GM18858 (cell line): ENCODE data around the gene HNRNPM.
A peak's percentile ranks its signal among the peaks of the same experiment; 100 is the strongest.
"Not testable (repeated sequence)": the region's sequence is repeated elsewhere in the genome, so short reads cannot be mapped to it uniquely, and the experiment has no call there.

Source experiments
- ATAC-seq: cut with Tn5 transposase; IDR thresholded peaks from one replicate; pipeline ENCODE4 v1.9.1; 2021; ENCODE audit not compliant: unreplicated experiment

HNRNPM gene, protein sequence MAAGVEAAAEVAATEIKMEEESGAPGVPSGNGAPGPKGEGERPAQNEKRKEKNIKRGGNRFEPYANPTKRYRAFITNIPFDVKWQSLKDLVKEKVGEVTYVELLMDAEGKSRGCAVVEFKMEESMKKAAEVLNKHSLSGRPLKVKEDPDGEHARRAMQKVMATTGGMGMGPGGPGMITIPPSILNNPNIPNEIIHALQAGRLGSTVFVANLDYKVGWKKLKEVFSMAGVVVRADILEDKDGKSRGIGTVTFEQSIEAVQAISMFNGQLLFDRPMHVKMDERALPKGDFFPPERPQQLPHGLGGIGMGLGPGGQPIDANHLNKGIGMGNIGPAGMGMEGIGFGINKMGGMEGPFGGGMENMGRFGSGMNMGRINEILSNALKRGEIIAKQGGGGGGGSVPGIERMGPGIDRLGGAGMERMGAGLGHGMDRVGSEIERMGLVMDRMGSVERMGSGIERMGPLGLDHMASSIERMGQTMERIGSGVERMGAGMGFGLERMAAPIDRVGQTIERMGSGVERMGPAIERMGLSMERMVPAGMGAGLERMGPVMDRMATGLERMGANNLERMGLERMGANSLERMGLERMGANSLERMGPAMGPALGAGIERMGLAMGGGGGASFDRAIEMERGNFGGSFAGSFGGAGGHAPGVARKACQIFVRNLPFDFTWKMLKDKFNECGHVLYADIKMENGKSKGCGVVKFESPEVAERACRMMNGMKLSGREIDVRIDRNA

DNA sequence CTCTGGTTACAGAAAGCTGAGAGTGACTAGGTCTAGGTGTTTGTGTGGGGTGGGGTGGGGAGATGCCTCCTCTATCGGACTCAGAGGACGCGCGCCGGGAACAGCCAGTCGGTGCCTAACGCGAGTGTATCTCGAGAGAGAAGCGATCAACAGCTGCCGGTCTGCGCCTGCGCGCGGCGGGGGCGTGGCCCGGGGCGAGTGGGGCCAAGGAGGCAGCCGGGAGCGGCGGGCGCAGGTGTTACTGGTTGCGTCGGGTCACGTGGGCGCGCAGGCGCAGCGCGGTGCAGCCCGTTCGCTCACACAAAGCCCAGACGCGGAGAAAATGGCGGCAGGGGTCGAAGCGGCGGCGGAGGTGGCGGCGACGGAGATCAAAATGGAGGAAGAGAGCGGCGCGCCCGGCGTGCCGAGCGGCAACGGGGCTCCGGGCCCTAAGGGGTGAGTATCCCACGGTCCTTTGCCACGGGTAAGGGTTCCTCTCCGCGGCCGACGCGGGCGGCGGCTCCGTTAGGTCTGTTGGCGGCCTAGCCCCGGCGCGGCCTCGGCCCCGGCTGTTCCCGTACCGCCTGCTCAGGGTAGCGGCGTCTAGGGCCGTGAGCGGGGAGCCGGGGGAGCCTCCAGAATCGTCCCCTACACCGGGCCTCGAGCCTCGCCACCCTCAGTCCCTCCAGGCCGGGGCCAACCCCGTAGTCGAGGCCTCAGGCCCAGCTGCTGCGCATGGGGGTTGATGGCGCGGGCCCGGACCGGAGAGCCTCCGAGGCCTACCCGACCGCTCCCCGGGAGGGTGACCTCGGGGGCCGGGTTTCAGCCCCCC lies at the start of gene HNRNPM:
Gene HNRNPM (plus strand): TSS at position 299 of the 811 bp plus-strand sequence. CDS start 24 bp downstream, at position 323.
- peak; percentile 77 for ATAC-seq

DNA sequence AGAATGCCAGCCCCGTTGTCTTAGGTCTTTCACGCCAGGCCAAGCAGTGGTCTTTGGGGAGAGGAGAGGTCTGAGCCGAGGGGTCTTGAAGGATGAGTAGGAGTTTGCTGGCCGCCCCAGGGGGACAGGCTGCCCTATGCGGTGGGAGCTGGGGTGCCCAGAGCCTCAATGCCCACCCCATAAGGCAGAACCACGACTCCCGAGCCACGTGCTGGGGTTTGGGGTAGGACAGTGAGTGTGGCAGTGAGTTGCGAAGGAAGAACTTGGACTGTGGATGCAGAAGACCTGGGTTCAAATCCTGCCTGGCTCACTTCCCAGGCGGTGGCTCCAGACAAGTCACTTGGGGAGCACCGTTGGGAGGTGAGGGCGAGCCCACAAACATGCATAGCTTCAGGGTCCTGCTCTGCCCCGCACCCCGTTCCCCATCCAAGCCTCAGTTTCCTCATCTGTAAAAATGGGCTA lies 49.1 kb upstream of the HNRNPM start:
- ATAC-seq: no peak

DNA sequence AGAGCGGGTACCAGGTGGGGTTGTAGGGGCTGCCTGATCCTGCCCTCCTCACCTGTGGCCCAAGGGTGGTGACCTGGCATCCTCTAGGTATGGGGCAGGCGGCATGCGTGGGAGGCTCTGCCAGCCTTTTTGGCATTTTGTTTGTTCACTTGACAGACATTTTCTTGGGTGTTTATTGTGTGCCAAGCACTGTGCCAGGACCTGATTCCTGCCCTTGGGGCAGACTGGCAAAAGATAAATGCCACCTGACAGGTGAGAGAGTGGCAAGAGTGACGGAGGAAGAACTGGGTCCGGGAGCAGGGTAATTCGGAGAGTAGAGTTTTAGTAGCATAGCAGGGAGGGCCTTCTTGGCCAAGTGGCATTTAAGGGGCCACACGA lies 48.6 kb upstream of the HNRNPM start:
- no peak for ATAC-seq

DNA sequence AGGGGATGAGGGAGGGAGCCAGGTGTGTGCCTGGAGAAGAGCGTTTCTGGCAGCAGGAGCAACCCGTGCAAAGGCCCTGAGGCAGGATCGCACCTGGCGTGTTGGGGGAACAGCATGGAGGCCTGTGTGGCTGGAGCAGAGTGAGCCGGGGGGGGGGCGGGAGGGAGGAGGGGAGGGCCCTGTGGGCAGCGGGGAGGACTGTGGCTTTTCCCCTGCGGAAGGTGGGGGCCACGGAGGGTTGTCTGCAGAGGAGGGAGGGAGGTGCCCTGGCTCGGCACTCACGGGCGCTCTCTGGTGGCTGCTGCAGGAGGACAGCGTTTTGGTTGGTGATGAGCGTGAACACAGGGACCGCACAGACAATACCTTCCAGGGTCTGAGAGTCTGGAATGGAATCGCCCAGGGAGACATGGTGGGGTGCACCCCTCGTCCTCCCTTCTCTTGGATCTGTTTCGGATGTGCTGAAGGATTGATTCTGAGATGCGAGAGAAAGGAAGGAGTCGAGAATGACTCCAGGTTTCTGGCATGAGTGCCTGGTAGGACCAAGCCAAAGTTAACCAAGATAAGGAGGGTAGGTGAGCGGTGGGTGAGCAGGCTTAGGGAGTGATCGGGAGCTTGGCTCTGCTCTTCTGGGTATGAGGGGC lies 48.1 kb upstream of the HNRNPM start:
- no peak for ATAC-seq

DNA sequence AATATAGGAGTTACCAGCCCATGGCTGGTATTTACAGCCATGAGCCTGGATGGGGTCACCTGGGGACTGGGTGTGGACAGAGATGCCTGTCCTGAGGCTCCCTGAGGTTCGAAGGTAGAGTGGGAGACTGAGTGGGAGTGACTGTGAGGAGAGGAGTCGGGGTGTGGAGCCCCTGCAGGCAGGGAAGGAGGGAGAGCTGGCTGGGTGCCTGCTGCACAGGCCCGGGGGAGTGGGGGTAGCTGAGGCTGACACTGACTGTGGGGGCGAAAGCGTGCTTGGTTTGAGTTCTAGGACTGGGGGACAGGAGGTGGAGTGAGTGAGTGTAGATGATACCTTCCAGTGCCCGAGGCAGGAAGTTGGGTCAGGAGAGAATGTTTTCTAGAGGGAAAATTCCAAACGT lies 47.5 kb upstream of the HNRNPM start:
- ATAC-seq: no peak

DNA sequence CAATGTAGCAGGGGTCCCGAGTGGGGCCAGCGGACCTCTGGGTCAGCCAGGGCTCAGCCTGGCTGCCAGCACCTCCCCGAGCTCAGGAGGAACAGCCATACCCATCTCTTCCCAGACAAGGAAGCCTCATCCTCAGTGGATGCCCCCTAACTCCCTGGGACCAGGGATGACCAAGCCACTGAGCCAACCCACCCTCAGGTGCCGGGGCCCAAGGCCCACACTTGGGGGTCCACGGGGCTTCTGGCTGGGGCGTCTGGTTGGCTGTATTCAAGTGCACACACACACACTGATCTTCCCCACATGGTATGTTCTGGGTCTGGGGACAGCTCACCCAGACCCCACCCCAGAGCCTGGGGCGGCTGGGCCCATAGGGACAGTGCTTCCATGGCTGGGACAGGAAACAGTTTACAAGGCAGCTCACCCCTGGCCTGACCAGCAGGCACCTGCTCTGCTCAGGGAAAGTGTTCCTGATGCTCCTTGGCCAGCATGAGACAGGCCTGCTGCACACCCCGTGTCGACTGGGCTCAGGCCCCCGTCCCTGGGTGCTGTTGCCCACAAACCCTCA lies 46.9 kb upstream of the HNRNPM start:
- ATAC-seq: no peak

GRCh38 chr19:8398311-8398771 lies 46.4 kb upstream of the HNRNPM start:
- no peak for ATAC-seq

DNA sequence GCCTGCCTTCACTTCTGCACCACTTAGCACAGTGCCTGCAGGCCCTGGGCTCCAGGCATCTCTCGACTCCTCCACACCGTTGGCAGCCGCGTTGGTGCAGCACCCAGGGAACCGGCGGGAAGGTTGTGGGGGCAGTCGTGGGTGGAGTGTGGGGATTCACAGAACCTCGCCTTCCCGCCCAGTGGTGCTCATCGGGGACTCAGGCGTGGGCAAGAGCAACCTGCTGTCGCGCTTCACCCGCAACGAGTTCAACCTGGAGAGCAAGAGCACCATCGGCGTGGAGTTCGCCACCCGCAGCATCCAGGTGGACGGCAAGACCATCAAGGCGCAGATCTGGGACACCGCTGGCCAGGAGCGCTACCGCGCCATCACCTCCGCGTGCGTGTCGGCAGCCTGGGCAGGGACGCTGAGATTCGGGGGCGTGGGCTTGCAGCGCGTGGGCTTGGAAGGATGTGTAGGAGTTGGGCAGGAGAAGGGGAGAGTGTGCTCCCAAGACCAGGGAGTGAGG lies 45.0 kb upstream of the HNRNPM start:
- ATAC-seq: no peak

GRCh38 chr19:8401981-8402411 lies 42.8 kb upstream of the HNRNPM start:
- ATAC-seq: no peak

DNA sequence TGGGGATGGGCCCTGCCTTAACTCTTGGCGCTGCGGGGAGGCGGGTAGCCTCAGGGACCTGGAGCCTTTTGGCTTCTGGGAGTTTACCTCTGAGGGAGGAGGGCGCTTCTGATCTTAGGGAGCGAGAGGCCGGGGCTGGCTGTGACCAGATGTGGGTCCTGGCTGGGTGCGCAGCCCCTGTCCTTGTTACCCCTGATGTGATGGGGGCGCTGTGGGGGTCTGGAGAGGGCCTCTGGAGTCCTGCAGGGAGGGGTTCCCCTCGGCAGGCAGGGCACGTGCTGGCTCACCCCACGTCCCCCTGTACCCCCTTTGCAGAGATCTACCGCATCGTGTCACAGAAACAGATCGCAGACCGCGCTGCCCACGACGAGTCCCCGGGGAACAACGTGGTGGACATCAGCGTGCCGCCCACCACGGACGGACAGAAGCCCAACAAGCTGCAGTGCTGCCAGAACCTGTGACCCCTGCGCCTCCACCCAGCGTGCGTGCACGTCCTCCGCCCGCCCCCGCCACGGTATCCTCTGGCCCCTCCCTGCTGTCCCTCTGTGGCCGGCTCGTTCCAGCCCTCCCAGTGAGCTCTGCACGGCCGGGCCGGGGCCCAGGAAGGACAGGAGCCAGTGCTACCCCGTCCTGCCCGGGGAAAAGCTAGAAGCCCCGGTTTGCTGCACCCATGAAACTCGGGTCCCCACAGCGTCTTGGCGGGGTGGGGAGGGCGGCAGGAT lies 41.5 kb upstream of the HNRNPM start:
- no peak for ATAC-seq

GRCh38 chr19:8403820-8404109 lies 41.0 kb upstream of the HNRNPM start:
- no peak for ATAC-seq

GRCh38 chr19:8404391-8405151 lies 40.2 kb upstream of the HNRNPM start:
- ATAC-seq: no peak

GRCh38 chr19:8410718-8411117 lies 34.1 kb upstream of the HNRNPM start:
- ATAC-seq: not testable (repeated sequence)

DNA sequence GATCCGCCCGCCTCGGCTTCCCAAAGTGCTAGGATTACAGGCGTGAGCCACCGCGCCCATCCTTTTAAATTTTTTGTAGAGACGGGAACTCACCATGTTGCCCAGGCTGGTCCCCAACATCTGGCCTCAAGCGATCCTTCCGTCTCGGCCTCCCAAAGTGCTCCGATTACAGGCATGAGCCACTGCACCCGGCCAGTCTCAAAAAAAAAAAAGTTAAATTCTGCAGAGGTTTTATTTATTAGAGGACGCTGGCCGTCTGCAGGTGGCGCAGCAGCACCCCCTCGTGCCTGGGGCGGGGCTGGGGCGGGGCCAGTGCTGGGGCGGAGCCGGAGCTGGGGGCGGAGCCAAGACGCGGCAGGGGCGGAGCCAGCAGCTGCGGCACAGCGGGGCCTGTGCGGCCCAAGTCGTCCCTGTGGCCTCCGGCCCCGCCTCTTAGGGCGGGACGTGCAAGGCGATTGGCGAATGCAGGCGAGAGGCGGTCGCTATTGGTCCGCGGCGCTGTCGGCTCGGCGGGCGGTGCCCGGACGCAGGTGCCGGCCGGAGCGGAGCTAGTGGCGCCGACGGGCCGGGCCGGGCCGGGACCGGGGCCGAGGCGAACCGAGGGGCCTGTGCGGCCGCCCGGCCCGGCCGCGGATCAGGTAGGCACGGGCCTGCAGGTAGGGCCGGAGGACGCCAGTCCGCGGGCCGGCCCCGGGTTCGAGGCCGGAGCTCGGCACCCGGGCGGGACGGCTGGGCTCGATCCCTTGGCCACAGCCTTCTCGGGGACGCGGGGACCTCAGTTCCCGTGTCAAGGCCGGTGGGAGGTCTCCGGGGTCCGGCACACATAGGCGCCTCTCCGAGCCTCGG lies 31.8 kb upstream of the HNRNPM start, which contains the start of gene MARCHF2:
Gene MARCHF2 (plus strand): TSS at position 523 of the 846 bp plus-strand sequence. CDS start 8,536 bp downstream, outside the sequence.
- peak; percentile 91 for ATAC-seq

DNA sequence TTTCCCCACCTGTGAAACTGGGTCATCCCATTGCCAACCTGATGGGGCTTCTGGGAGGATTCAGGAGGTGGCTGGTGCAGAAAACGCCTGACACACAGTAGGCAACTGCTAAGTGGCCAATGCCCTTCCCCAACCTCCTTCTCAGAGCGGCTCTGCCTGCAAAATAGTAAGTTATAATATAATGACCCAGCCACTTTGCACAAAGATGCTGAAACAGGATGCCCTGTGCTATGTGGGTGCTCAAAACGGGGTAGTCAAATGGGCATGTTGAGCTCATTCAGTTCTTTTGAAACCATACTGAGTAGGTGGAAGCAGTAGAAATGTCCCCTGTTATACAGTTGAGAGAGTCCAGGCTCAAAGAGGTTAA lies 31.2 kb upstream of the HNRNPM start:
- ATAC-seq: no peak

DNA sequence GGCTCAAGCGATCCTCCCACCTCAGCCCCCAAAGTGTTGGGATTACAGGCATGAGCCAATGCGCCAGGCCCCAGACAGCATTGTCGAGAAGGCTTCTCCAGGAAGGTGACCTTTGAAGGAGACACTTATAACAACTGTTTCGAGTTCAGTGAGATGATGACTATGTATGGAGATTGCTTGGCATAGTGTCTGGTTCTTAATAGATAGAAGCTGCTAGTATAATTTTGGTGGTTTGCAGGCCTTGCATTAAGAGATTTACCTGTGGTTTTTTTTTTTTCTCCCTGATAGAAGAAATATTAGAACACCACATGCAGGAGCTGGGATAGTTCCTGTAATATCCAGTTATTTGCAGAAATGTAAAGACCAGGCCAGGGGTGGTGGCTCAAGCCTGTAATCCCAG lies 28.0 kb upstream of the HNRNPM start:
- no peak for ATAC-seq

DNA sequence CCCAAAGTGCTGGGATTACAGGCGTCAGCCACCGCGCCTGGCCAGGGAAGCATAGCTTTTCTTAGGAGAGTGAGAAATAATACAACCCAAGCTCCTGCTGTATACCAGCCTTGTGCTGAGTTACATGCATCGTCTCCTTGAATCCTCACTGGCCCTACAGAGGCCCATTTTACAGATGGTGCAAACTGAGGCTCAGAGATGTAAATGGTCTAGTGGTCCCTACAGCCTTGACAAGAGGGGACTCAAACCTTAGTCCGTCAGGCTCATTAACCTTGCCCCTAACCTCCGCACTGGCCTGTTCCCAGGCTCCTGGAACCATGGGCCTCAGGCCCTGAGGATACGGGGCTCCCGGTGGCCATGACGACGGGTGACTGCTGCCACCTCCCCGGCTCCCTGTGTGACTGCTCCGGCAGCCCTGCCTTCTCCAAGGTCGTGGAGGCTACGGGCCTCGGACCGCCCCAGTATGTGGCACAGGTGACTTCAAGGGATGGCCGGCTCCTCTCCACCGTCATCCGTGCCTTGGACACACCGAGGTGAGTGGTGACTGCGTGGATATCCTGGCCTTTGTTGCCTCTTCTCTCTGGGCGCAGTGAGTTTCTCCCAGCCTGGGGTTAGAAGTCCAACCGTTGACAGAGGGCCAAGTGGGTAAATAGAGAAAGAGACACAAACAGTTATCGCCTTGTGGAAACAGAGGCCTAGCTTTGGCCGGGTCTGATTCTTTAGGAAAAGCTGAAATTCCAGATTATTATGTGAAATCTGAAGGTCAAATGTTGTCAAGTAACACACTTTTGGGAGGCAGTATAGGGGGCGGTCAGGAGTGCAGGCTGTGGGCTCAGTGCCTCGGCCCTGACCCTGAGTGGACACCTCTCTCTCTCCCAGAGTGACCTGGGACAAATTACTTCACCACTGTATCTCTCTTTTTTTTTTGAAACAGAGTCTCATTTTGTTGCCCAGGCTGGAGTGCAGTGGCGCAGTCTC lies 23.0 kb upstream of the HNRNPM start:
- ATAC-seq: no peak
